GM04504 (cell line): ENCODE data around the gene TAS2R60.
"Not testable (repeated sequence)": the region's sequence is repeated elsewhere in the genome, so short reads cannot be mapped to it uniquely, and the experiment has no call there.

Experiments
- DNase-seq: peaks from one replicate; pipeline ENCODE4 v3.0.0-alpha.2; 2012; ENCODE audit warnings: low read depth

TAS2R60 gene

GRCh38 chr7:143479055-143479766 is 36.0 kb downstream of the TAS2R60 start:
- DNase-seq, result peak; percentile 58

GRCh38 chr7:143480501-143480900 is 37.2 kb downstream of the TAS2R60 start:
- peak; percentile 18 for DNase-seq

GRCh38 chr7:143484119-143484518 is 40.9 kb downstream of the TAS2R60 start:
- DNase-seq, result no peak

- DNase-seq, result no peak
These were observed 41.8 kb downstream of the TAS2R60 start for GRCh38 chr7:143485094-143485493.

- DNase-seq, result no peak
These were observed 42.2 kb downstream of the TAS2R60 start for GRCh38 chr7:143485500-143485899.

GRCh38 chr7:143486266-143486665 is 43.0 kb downstream of the TAS2R60 start:
- DNase-seq, result not testable (repeated sequence)

GRCh38 chr7:143487061-143487460 is 43.8 kb downstream of the TAS2R60 start:
- DNase-seq, result no peak

GRCh38 chr7:143487566-143487965 is 44.3 kb downstream of the TAS2R60 start:
- no peak for DNase-seq

GRCh38 chr7:143490717-143491306 is 47.6 kb downstream of the TAS2R60 start:
- no peak for DNase-seq

- no peak for DNase-seq
These were observed 48.8 kb downstream of the TAS2R60 start for GRCh38 chr7:143492043-143492471.

GRCh38 chr7:143492799-143493739 is 49.8 kb downstream of the TAS2R60 start:
- no peak for DNase-seq

GRCh38 chr7:143493751-143494150 is 50.5 kb downstream of the TAS2R60 start:
- no peak for DNase-seq
